Endothelial cell of umbilical vein (primary cell): ENCODE measurements around the gene ATP13A4.

ENCODE experiments used
- CTCF ChIP-seq, 2 donors: IDR thresholded peaks; 1 replicate in 1 of 2; 2 replicates in 1 of 2; pipeline ENCODE4 v1.5.1; 2011; ENCODE audit warnings: low read length in 2 of 2, mild to moderate bottlenecking in 2 of 2, moderate library complexity in 2 of 2, control low read depth in 1 of 2, inconsistent platforms in 1 of 2, low read depth in 1 of 2; ENCODE audit not compliant: insufficient read depth in 1 of 2; ENCODE audit errors: extremely low read depth in 1 of 2
- EZH2 ChIP-seq: IDR thresholded peaks from 2 replicates; pipeline ENCODE4 v1.6.1; 2012; ENCODE audit warnings: borderline replicate concordance, low read depth, mild to moderate bottlenecking, moderate library complexity, low read length, inconsistent platforms; ENCODE audit not compliant: severe bottlenecking
- FOS ChIP-seq: IDR thresholded peaks from 2 replicates; pipeline ENCODE4 v1.6.1; 2011; ENCODE audit warnings: mild to moderate bottlenecking, low read length, moderate library complexity, borderline replicate concordance; ENCODE audit not compliant: insufficient read depth
- JUN ChIP-seq: IDR thresholded peaks from 2 replicates; pipeline ENCODE4 v1.6.1; 2011; ENCODE audit warnings: borderline replicate concordance, low read depth; ENCODE audit not compliant: insufficient read length, insufficient read depth
- MYC ChIP-seq: IDR thresholded peaks from one replicate; pipeline ENCODE4 v1.6.1; 2011; ENCODE audit warnings: mild to moderate bottlenecking, low read depth, low read length
- POLR2A ChIP-seq: IDR thresholded peaks from 2 replicates; pipeline ENCODE4 v1.6.1; 2012; ENCODE audit warnings: low read depth, mild to moderate bottlenecking, control low read depth, low read length
- POLR2AphosphoS5 ChIP-seq: IDR thresholded peaks from 2 replicates; pipeline ENCODE4 v1.6.1; 2012; ENCODE audit warnings: low read depth, mild to moderate bottlenecking, control low read depth, low read length, moderate library complexity; ENCODE audit not compliant: insufficient read depth
- TF ChIP-seq, protein P1 (sequence below): IDR thresholded peaks from 2 replicates; pipeline ENCODE4 v1.6.1; 2011; ENCODE audit not compliant: insufficient read depth, insufficient read length

DNA sequence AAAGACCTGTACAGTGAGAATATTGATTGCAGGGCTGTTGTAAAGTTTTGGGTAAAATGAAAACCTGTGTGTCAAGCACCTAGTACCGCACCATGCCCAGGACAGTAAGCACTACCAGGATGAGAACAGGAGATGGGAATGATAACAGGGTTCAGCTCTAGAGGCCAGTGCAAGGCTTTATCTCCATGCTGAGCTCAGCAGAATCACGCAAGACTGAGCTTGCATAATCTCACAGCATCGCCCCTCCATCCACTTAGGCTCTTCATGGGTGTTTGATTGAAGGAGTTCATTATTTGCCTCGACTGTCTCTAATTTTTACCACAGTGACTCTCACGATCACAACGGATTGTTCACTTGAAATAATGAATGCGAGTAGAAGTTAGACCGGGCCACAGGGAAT is 179.1 kb downstream of the ATP13A4 start:
- TF ChIP-seq POLR2AphosphoS5 (no peak), CTCF (IDR thresholded peaks at IDR 0.05; ENCODE audit: extremely low read depth in 1 of 2, insufficient read depth in 1 of 2, low read depth in 1 of 2, low read length in 2 of 2) (no peak), POLR2A (no peak), MYC (no peak), FOS (no peak), JUN (no peak), EZH2 (no peak)
- TF ChIP-seq, protein P1, sequence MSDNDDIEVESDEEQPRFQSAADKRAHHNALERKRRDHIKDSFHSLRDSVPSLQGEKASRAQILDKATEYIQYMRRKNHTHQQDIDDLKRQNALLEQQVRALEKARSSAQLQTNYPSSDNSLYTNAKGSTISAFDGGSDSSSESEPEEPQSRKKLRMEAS, result no peak
